ENCODE measurements around the gene CUL7.
A peak's percentile ranks its signal among the peaks of the same experiment; 100 is the strongest.

Gene CUL7

GRCh38 chr6:43076464-43077332 lies 23.0 kb upstream of the CUL7 start:
- no peak for FAIRE-seq

GRCh38 chr6:43075670-43076463 lies 22.2 kb upstream of the CUL7 start, which contains the start of gene PTK7:
Gene PTK7 (plus strand): TSS chr6:43076314. CDS start chr6:43076489, 175 bp downstream.
- no peak for FAIRE-seq

DNA sequence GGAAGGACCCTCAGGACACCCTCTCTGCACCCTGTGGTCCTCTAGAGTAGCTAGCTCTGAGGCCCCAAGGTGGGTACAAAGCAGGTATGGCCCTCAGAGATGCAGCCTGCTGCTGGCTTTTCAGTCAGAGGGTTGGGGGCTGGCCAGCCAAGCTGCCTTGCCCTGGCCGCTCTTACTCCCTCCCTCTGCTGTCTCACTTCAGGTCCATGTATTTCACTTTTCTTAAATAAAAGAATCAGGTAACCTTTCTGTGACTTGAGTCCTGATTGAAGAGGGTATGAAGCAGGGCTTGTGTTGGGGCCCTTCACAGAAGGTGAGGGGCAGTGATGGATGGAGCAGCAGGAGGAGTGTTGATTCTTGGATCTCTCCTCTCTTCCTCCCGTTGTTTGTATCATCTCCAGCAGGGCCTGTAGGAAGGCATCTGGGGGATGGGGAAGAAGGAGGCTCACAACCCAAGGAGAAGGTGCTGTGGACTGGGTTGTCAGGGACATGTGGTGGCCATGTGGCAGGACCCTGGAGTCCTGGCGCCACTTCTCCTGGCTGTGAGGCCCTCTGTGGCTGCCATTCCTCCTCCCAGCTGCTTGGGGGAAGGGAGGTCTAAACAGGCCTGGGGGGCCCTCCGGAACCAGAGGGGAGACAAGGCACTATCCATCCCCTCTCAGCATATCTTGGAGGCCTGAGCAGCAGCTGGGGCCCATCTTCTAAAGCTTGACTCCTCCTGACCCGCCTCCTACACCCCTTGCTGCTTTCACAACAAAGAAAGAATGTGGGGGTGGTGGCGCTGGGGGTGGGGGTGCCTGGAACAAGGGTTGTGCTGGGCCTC lies 21.4 kb upstream of the CUL7 start:
- no peak for FAIRE-seq

- peak; percentile 77 for FAIRE-seq
Observed at GRCh38 chr6:43070028-43070632, 16.5 kb upstream of the CUL7 start.

GRCh38 chr6:43062818-43063217 lies 9.2 kb upstream of the CUL7 start:
- FAIRE-seq = no peak

GRCh38 chr6:43061861-43062260 lies 8.2 kb upstream of the CUL7 start:
- FAIRE-seq = no peak

DNA sequence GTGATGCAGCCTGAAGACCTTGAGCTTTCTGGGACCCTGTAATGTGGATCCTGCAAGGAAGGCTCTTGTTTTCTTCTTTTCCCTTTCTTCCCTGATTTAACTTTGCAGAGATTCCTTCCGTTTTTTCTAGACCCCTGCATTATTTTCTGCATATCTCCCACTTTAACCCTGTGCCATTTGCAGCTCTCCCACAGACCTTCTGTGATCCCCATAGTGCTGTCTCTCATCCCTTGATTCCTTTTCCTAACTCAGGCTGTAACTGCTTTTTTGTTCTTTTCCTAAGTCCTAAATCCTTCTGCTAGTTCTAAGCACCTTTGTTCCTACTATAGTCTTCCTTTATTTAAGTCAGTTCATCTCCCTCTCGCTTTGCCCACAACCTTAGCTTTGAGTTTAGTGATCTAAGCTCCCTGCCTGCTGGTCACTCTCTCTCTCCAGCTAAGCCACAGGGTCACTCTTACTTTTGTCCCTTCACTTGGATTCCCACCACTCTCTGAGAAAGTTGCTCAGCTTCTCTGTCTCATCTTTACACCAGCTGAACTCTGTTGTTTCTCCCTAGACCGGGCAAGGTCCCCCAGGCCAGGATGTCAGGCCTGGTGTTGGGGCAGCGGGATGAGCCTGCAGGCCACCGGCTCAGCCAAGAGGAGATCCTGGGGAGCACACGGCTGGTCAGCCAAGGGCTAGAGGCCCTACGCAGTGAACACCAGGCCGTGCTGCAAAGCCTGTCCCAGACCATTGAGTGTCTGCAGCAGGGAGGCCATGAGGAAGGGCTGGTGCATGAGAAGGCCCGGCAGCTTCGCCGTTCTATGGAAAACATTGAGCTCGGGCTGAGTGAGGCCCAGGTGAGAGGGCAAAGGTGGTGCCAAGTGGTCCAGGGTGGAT lies 7.3 kb upstream of the CUL7 start:
- FAIRE-seq = no peak

DNA sequence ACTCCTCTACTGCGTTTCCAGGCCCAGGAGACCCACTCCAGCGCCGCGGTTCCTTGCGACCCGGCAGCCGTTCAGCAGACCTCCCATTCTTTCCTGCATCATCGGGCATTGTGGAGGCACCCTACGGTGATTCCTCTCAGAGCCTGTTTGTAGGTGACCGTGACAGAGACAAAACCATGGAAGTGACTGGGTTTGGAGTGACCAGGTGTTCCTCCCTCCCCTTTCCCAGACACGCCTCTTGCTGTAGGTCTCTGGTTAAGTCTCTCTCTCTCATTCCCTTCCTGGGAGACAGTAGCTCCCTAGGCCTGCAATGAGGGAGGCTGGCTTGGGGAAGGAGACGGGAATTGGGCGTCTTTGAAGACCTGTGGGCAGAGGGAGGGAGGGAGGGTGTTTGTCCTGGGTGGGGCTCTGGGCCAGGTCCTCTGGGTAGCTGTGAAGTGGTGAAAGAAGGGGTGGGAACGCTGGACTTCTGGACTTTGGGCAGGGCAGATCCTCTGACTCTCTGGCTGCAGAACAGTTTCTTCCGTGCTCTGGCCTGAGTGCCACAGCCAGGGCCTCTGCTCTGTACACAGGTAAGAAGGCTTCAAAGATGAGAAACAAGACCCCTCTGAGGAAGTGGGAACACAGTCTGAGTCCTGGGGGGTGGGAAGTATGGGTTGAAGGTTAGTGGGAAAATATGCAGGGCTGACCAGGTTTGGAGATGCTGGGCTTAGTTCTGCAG lies 6.5 kb upstream of the CUL7 start:
- FAIRE-seq = no peak

- no peak for FAIRE-seq
Observed at GRCh38 chr6:43059168-43060033, 5.8 kb upstream of the CUL7 start, which contains the start of the genes KLC4 and MRPL2. Gene KLC4 (plus strand): TSS chr6:43059631. CDS start chr6:43061336, 1,705 bp downstream. Gene MRPL2 (minus strand): TSS chr6:43059434. CDS start chr6:43059381, 53 bp downstream.

DNA sequence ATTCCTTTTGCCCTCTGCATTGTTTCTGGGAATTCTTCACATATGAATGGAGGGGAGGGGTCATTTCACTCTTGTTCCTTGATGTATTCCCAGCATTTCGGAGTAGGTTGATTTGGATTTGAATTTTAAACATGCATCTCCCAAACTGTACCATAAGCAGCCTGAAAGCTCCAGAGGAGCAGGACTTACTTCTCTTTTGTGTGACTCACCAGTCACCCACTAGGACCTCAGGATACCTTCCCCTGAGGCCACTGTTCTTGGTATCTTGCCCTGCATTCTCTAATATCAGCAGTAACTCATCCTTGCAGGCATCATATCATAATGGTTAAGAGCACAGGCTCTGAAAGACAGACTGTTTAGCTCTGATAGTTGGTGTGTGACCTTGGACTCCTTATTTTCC lies 4.9 kb upstream of the CUL7 start:
- FAIRE-seq = no peak

- FAIRE-seq = no peak
Observed at GRCh38 chr6:43055966-43056365, 2.3 kb upstream of the CUL7 start.

DNA sequence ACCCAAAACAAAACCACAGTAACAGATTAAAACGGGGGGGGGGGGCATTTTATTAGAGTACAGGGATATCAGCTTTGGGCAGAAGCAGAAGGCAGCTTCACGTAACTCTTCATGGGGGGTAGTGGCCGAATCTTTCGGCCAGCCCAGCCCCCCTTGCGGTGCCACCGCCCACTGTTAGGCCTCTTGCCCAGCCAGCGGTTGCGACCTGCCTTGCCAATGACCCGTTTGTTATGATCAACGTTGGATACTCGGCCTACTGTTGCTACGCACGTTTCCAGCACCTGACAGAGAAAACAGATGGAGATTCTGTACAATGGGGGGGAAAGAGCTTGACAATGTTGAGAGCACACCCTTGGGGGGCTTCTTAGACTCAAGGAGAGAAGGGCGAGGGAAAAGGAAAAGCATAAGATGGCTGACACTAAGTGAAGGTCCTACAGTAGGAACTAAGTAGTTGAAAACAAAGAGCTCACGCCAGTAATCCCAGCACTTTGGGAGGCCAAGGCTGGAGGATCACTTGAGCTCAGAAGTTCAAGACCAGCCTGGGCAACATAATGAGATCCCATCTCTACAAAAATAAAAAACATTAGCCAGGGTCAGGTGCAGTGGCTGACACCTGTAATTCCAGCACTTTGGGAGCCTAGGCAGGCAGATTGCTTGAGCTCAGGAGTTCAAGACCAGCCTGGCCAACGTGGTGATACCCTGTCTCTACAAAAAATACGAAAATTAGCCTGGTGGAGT lies 724 bp upstream of the CUL7 start:
- no peak for FAIRE-seq

- no peak for FAIRE-seq
Observed at GRCh38 chr6:43052842-43053544, 658 bp downstream of the CUL7 start.

- no peak for FAIRE-seq
Observed at GRCh38 chr6:43052225-43052841, 1.3 kb downstream of the CUL7 start.

DNA sequence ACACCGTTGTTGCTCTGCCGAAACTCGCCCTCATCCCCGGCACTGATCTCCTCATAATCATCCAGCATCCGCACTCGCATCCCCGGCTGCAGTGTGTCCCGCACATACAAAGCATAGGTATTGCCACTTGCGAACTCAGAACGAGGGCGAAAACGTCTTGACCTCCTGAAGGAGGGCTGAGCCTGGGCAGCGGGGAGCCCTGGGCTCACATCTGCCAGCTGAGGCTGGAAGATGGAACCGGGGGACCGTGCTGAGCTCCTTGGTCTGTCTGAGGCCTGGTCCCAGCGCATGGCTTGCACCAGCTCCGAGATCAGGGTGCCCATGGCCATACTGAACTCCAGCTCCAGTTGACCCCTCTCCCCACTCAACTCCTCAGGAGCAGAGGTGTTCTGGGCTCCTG lies 2.7 kb downstream of the CUL7 start:
- FAIRE-seq = no peak

GRCh38 chr6:43047998-43048397 lies 5.7 kb downstream of the CUL7 start:
- no peak for FAIRE-seq

DNA sequence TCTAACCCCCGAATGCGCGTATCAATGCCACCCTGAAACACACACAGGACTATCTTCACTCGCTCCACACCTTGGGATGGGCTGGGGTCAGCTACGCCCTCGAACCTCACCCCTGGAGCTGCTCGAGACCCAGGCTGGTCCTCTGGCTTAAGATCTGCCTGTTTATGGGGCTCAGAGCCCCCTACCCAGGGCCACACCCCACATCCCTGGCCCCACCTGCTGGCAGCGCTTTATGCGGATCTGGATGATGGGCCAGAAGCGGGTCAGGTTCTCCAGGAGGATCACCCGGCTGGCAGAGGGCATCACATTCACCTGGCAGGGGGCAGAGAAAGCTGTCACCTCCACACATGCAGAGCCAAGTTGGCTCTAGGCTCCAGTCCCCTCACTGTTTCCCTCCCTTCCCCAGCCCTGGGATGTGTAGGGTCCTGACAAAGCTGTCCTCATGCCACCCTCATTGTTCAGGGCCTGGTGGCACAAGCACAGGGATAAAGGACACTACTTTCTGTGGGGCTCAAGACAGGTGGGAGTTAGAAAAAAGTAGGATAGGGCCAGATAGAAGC lies 8.2 kb downstream of the CUL7 start:
- no peak for FAIRE-seq
